ENCODE data around the gene LAMTOR5.

DNA sequence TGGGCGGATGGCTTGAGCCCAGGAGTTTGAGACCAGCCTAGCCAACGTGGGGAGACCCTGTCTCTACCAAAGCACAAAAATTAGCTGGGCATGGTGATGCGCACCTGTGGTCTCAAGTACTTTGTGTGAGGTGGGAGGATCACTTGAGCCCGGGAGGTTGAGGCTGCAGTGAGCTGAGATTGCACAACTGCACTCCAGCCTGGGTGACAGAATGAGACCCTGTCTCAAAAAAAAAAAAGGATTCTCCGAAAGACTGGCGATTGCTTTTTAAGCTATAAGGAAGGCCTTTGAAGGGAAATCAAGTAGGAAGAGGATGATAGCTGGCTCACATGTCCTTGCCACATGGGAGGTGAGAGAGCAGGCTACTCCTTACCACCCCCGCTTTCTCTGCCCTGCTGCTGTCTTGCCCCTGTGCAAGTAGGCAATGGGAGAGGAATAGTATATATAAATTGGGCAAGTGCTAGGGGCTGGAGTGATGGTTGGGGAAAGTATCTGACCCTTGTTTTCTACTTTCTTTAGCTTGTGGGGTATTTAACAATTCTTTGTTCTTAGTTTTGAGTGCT is 3.8 kb upstream of the LAMTOR5 start:
- TF ChIP-seq, protein P1, sequence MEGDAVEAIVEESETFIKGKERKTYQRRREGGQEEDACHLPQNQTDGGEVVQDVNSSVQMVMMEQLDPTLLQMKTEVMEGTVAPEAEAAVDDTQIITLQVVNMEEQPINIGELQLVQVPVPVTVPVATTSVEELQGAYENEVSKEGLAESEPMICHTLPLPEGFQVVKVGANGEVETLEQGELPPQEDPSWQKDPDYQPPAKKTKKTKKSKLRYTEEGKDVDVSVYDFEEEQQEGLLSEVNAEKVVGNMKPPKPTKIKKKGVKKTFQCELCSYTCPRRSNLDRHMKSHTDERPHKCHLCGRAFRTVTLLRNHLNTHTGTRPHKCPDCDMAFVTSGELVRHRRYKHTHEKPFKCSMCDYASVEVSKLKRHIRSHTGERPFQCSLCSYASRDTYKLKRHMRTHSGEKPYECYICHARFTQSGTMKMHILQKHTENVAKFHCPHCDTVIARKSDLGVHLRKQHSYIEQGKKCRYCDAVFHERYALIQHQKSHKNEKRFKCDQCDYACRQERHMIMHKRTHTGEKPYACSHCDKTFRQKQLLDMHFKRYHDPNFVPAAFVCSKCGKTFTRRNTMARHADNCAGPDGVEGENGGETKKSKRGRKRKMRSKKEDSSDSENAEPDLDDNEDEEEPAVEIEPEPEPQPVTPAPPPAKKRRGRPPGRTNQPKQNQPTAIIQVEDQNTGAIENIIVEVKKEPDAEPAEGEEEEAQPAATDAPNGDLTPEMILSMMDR (conservative IDR thresholded peaks at IDR 0.05; ENCODE audit: low read depth, low read length), result no peak
- no peak for TF ChIP-seq POLR2A (IDR thresholded peaks at IDR 0.05; ENCODE audit: low read depth, low read length)
- no peak for TF ChIP-seq NFE2L2 (IDR thresholded peaks at IDR 0.05; ENCODE audit: low read depth, low read length)
- no peak for TF ChIP-seq CHD1 (IDR thresholded peaks at IDR 0.05; ENCODE audit: low read depth, low read length)
- no peak for TF ChIP-seq SMC3 (IDR thresholded peaks at IDR 0.05; ENCODE audit: low read depth, low read length)
- TF ChIP-seq, protein P2, sequence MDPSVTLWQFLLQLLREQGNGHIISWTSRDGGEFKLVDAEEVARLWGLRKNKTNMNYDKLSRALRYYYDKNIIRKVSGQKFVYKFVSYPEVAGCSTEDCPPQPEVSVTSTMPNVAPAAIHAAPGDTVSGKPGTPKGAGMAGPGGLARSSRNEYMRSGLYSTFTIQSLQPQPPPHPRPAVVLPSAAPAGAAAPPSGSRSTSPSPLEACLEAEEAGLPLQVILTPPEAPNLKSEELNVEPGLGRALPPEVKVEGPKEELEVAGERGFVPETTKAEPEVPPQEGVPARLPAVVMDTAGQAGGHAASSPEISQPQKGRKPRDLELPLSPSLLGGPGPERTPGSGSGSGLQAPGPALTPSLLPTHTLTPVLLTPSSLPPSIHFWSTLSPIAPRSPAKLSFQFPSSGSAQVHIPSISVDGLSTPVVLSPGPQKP (IDR thresholded peaks at IDR 0.05; ENCODE audit: borderline replicate concordance, low read depth, low read length), result no peak
- no peak for TF ChIP-seq RAD21 (IDR thresholded peaks at IDR 0.05; ENCODE audit: low read length)
- TF ChIP-seq CEBPB (IDR thresholded peaks at IDR 0.05; ENCODE audit: low read depth, low read length), result no peak
